SK-N-SH (cell line): ENCODE results near the gene AGMAT.

Experiments
- CTCF ChIP-seq: fragments of 200-600 bp; sonication (generic); IDR thresholded peaks from 2 replicates; pipeline ENCODE4 v1.6.1; 2017; ENCODE audit warnings: antibody characterized with exemption, mild to moderate bottlenecking, moderate library complexity
- IRF3 ChIP-seq: fragments of 150-350 bp; IDR thresholded peaks from 2 replicates; pipeline ENCODE4 v1.6.1; 2016; ENCODE audit warnings: mild to moderate bottlenecking, low read depth, low read length
- RCOR1 ChIP-seq: fragments of 150-350 bp; IDR thresholded peaks from 2 replicates; pipeline ENCODE4 v1.6.1; 2017; ENCODE audit warnings: antibody characterized with exemption, low read length
- TCF12 ChIP-seq: IDR thresholded peaks from 2 replicates; pipeline ENCODE4 v1.4.0; 2012
- ZBTB33 ChIP-seq: IDR thresholded peaks from 2 replicates; pipeline ENCODE4 v1.4.0; 2012; ENCODE audit warnings: low read depth, borderline replicate concordance

GRCh38 chr1:15583016-15583706 lies 1.7 kb downstream of the AGMAT start:
- TF ChIP-seq CTCF (no peak), TCF12 (no peak), RCOR1 (no peak), ZBTB33 (no peak), IRF3 (no peak)
